ENCODE measurements around the gene EDIL3. TPM values are rescaled to one million over a fixed set of nuclear protein-coding genes. Genes with fewer than 3 reads are reported as not detected.

Gene EDIL3
- total RNA-seq, 1 donor from 2014 or later, result 1.1 TPM

DNA sequence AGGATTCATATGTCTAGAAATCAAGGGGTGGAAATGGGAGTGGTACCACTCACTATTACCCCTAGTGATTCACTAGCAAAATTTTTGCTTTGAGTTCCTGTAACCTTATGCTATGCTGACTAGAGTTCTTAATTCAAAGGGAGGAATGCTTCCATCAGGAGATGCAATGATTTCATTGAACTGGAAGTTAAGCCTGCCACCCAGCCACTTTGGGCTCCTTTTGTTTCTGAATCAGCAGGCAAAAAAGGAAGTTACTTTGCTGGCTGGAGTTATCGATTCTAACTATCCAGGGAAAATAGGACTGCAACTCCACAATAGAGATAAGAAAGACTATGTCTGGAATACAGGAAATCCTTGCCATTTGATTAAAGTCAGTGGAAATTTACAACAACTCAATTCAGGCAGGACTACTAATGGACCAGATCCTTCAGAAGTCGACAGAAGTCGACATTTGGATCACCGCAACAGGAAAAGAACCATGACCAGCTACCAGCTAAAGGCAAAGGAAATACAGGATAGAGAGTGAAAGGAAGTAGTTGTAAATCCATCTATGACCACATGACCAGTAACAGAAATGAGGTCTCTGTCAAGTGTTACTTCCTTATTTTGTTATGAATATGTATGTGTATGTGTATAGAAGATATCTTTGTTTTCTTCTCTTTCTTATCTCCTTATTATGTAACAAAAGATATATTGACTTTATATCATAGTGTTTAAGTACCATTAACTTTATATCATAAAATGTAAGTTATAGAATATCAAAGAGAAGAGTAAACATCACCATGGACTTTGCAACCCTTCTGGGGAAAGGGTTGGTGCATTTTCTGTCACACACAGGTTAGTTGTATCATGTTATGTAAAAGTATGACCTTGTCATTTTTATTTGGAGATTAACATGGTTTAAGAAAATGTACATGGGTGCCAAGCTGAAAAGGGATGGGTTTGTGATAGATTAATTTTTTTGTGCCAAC lies 465.3 kb downstream of the EDIL3 start:
- no peaks in the 10 kb centered on the region for H3K27me3 ChIP-seq (ENCODE audit: control insufficient read depth, insufficient read depth, low read length)
- no peaks in the 10 kb centered on the region for H3K36me3 ChIP-seq (ENCODE audit: control insufficient read depth, insufficient read depth, low read length)
- H3K4me3 ChIP-seq (ENCODE audit: low read depth, low read length), result no peak overlapping the region
- DNase-seq (ENCODE audit: low read depth), result no peak
- TF ChIP-seq, protein P1, sequence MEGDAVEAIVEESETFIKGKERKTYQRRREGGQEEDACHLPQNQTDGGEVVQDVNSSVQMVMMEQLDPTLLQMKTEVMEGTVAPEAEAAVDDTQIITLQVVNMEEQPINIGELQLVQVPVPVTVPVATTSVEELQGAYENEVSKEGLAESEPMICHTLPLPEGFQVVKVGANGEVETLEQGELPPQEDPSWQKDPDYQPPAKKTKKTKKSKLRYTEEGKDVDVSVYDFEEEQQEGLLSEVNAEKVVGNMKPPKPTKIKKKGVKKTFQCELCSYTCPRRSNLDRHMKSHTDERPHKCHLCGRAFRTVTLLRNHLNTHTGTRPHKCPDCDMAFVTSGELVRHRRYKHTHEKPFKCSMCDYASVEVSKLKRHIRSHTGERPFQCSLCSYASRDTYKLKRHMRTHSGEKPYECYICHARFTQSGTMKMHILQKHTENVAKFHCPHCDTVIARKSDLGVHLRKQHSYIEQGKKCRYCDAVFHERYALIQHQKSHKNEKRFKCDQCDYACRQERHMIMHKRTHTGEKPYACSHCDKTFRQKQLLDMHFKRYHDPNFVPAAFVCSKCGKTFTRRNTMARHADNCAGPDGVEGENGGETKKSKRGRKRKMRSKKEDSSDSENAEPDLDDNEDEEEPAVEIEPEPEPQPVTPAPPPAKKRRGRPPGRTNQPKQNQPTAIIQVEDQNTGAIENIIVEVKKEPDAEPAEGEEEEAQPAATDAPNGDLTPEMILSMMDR (IDR thresholded peaks at IDR 0.05; ENCODE audit: insufficient read depth, low read length, severe bottlenecking), result no peak
- FAIRE-seq, result peak; percentile 28

DNA sequence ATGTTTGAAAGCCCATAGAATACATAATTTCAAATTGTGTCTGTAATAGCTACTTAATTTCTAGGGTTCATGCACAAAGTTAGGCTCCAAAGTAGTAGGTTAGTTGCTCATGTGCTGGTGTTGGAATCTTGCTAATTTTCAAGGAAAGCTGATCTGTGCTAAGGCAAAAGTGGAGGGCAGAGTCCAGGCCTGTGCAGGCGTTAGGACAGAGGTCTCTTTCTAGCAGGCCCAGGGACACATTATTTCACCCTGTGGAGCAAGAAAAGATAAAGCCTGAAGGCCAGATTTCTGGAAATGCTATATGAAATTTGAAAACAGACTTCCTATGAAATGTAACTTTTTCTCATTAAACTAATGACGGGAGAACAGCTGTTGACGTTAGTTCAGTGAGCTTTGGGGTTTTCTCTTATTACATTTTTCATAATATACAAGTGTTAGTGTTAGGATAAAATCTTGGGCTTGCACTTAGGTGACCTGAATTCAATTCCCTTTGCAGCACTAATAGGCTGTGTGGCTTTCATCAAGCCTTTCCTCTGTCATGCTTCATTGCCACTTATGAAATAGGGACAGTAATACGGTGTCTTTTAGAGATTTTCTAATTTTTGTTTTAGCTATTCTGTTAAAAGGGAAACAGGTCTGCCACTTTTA lies 467.3 kb downstream of the EDIL3 start:
- FAIRE-seq (no peak), DNase-seq (ENCODE audit: low read depth) (no peak)
- Histone ChIP-seq H3K4me3 (ENCODE audit: low read depth, low read length) (no peak overlapping the region), H3K36me3 (ENCODE audit: control insufficient read depth, insufficient read depth, low read length) (no peaks in the 10 kb centered on the region), H3K27me3 (ENCODE audit: control insufficient read depth, insufficient read depth, low read length) (no peaks in the 10 kb centered on the region)
- TF ChIP-seq, protein P1 (IDR thresholded peaks at IDR 0.05; ENCODE audit: insufficient read depth, low read length, severe bottlenecking), result no peak

DNA sequence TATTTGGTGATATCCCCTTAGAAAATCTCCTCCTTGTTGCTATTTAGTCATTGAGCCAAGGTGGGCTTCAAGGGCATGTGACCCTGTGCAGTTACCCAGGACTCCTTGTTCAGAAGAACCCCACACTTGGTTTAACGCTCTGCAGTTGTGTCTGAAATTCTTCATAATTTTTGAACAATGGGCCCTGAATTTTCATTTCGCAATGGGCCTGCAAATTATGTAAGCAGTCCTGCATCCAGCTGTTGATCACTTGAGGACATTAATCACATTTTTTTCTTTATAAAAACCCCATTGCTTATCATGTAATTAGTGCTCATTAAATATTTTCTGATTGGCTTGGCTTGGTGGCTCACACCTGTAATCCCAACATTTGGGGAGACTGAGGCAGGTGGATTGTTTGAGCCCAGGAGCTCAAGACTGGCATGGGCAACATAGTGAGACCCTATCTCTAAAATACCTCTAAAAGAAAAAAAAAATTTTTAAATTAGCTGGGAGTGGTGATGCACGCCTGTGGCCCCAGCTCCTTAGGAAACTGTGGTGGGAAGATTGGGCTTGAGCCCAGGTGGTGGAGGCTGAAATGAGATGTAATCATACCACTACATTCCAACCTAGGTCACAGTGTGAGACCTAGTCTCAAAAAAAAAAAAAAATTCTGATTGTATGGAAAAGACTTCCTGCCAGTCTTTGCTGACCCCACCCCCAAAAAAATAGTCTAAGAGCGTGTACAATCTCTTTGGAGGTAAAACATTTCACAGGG lies 469.8 kb downstream of the EDIL3 start:
- no peaks in the 10 kb centered on the region for H3K27me3 ChIP-seq (ENCODE audit: control insufficient read depth, insufficient read depth, low read length)
- DNase-seq (ENCODE audit: low read depth), result no peak
- no peak for FAIRE-seq
- H3K4me3 ChIP-seq (ENCODE audit: low read depth, low read length), result no peak overlapping the region
- H3K36me3 ChIP-seq (ENCODE audit: control insufficient read depth, insufficient read depth, low read length), result no peaks in the 10 kb centered on the region
- TF ChIP-seq, protein P1 (IDR thresholded peaks at IDR 0.05; ENCODE audit: insufficient read depth, low read length, severe bottlenecking), result no peak

DNA sequence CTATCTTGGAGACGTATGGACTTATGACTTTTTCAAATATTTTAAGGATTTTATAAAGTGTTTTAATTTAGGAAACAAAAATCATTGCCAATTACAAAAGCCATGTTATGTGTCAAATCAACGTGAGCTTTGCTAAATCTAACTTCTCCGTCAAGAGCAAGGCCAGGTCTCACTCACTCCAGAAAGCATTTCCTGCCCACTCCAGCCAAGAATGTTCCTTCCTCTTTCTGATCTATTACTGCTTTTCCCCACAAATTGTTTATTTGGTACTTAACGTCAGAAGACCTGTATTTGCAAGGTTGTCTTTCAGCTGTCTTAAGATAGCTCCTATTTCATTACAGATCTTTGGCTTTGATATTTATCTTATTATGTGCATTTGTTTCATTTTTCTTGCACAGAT lies 470.5 kb downstream of the EDIL3 start:
- TF ChIP-seq, protein P1 (IDR thresholded peaks at IDR 0.05; ENCODE audit: insufficient read depth, low read length, severe bottlenecking), result no peak
- FAIRE-seq (no peak), DNase-seq (ENCODE audit: low read depth) (no peak)
- no peaks in the 10 kb centered on the region for H3K27me3 ChIP-seq (ENCODE audit: control insufficient read depth, insufficient read depth, low read length)
- no peak overlapping the region for H3K4me3 ChIP-seq (ENCODE audit: low read depth, low read length)
- no peaks in the 10 kb centered on the region for H3K36me3 ChIP-seq (ENCODE audit: control insufficient read depth, insufficient read depth, low read length)

DNA sequence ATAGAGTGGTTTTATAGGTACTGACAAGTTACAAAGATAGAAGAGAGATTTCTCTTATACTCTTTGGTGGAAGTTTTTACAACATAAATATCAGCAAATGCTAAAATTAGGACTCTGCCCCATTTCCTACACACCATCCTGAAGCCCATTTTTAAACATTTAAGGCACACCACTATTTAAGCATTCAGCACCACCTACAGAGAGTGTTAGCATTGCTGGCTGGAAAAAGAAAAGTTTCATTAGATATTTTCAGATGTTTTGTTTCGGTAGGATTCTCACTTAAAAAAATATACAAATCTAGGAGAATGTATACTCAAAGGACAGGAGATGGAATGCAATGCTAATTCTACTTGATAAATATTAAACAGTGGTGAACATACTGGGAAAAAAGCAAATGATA lies 471.1 kb downstream of the EDIL3 start:
- no peak for DNase-seq (ENCODE audit: low read depth)
- no peak for FAIRE-seq
- no peaks in the 10 kb centered on the region for H3K27me3 ChIP-seq (ENCODE audit: control insufficient read depth, insufficient read depth, low read length)
- no peak overlapping the region for H3K4me3 ChIP-seq (ENCODE audit: low read depth, low read length)
- TF ChIP-seq, protein P1 (IDR thresholded peaks at IDR 0.05; ENCODE audit: insufficient read depth, low read length, severe bottlenecking), result no peak
- H3K36me3 ChIP-seq (ENCODE audit: control insufficient read depth, insufficient read depth, low read length), result no peaks in the 10 kb centered on the region
